H9 (cell line): ENCODE measurements around the gene AGBL3. TPM values are rescaled to one million over a fixed set of nuclear protein-coding genes. Genes with fewer than 3 reads are reported as not detected.

ENCODE experiments used
- DNase-seq: peaks from one replicate; pipeline ENCODE4 v3.0.0-alpha.2; 2017
- H2AFZ ChIP-seq: one replicate; pipeline ENCODE4 v1.6.1; 2013; ENCODE audit warnings: mild to moderate bottlenecking, low read length, control low read depth, moderate library complexity
- H2AK5ac ChIP-seq: 2 replicates; pipeline ENCODE4 v1.6.1; 2013; ENCODE audit warnings: low read length, control low read depth, mixed read lengths; ENCODE audit not compliant: insufficient read length
- H2BK120ac ChIP-seq: one replicate; pipeline ENCODE4 v1.6.1; 2013; ENCODE audit warnings: low read depth, mild to moderate bottlenecking, low read length, control low read depth, inconsistent platforms; ENCODE audit not compliant: poor library complexity, severe bottlenecking
- H2BK12ac ChIP-seq: 2 replicates; pipeline ENCODE4 v1.6.1; 2013; ENCODE audit warnings: low read length, control low read depth, mixed read lengths, low read depth; ENCODE audit not compliant: insufficient read length
- H2BK15ac ChIP-seq: 2 replicates; pipeline ENCODE4 v1.6.1; 2013; ENCODE audit warnings: low read depth, low read length, control low read depth
- H2BK20ac ChIP-seq: one replicate; pipeline ENCODE4 v1.6.1; 2013; ENCODE audit warnings: low read depth, mild to moderate bottlenecking, low read length, control low read depth, inconsistent platforms; ENCODE audit not compliant: poor library complexity, severe bottlenecking
- H2BK5ac ChIP-seq: 2 replicates; pipeline ENCODE4 v1.6.1; 2013; ENCODE audit warnings: low read length, control low read depth, mixed read lengths; ENCODE audit not compliant: insufficient read length
- H3K14ac ChIP-seq: 2 replicates; pipeline ENCODE4 v1.6.1; 2013; ENCODE audit warnings: low read length, control low read depth; ENCODE audit not compliant: insufficient read depth
- H3K18ac ChIP-seq: 2 replicates; pipeline ENCODE4 v1.6.1; 2013; ENCODE audit warnings: low read depth, mild to moderate bottlenecking, mixed read lengths, low read length, control low read depth; ENCODE audit not compliant: insufficient read length
- H3K23ac ChIP-seq: 2 replicates; pipeline ENCODE4 v1.6.1; 2013; ENCODE audit warnings: low read length, control low read depth, mixed read lengths, low read depth; ENCODE audit not compliant: insufficient read length
- H3K23me2 ChIP-seq: 2 replicates; pipeline ENCODE4 v1.6.1; 2013; ENCODE audit warnings: low read depth, mild to moderate bottlenecking, mixed read lengths, low read length, control low read depth; ENCODE audit not compliant: insufficient read length, poor library complexity, severe bottlenecking
- H3K27ac ChIP-seq: 2 replicates; pipeline ENCODE4 v1.5.1; 2013; ENCODE audit warnings: low read length, control low read depth, mixed read lengths, low read depth; ENCODE audit not compliant: insufficient read length
- H3K27me3 ChIP-seq: 2 replicates; pipeline ENCODE4 v1.6.1; 2013; ENCODE audit warnings: low read length, control low read depth, inconsistent platforms; ENCODE audit not compliant: insufficient read depth
- H3K4ac ChIP-seq: 2 replicates; pipeline ENCODE4 v1.6.1; 2013; ENCODE audit warnings: low read depth, mild to moderate bottlenecking, control low read depth, inconsistent platforms, low read length, moderate library complexity
- H3K4me1 ChIP-seq: 2 replicates; pipeline ENCODE4 v1.6.1; 2013; ENCODE audit warnings: low read length, control low read depth, inconsistent platforms; ENCODE audit not compliant: insufficient read depth
- H3K4me2 ChIP-seq: 2 replicates; pipeline ENCODE4 v1.6.1; 2013; ENCODE audit warnings: low read length, control low read depth, mixed read lengths; ENCODE audit not compliant: insufficient read length, insufficient read depth
- H3K56ac ChIP-seq: 2 replicates; pipeline ENCODE4 v1.6.1; 2013; ENCODE audit warnings: low read depth, mild to moderate bottlenecking, mixed read lengths, low read length, control low read depth; ENCODE audit not compliant: insufficient read length
- H3K79me1 ChIP-seq: 2 replicates; pipeline ENCODE4 v1.6.1; 2013; ENCODE audit warnings: low read depth, mild to moderate bottlenecking, moderate library complexity, low read length, control low read depth, inconsistent platforms; ENCODE audit not compliant: insufficient read depth, poor library complexity, severe bottlenecking
- H3K79me2 ChIP-seq: 2 replicates; pipeline ENCODE4 v1.6.1; 2013; ENCODE audit warnings: low read length, control low read depth, inconsistent platforms; ENCODE audit not compliant: insufficient read depth
- H3K9ac ChIP-seq: 2 replicates; pipeline ENCODE4 v1.6.1; 2013; ENCODE audit warnings: low read length, control low read depth, mixed read lengths; ENCODE audit not compliant: insufficient read length; ENCODE audit errors: extremely low read depth
- H3K9me3 ChIP-seq: one replicate; pipeline ENCODE4 v1.6.1; 2013; ENCODE audit warnings: low read depth, low read length, inconsistent platforms; ENCODE audit not compliant: control insufficient read depth
- H3T11ph ChIP-seq: one replicate; pipeline ENCODE4 v1.6.1; 2013; ENCODE audit warnings: mild to moderate bottlenecking, low read length, control low read depth, inconsistent platforms
- H4K20me1 ChIP-seq: one replicate; pipeline ENCODE4 v1.6.1; 2013; ENCODE audit not compliant: control insufficient read depth, insufficient read length, insufficient read depth
- H4K5ac ChIP-seq: 2 replicates; pipeline ENCODE4 v1.6.1; 2013; ENCODE audit warnings: low read depth, mild to moderate bottlenecking, mixed read lengths, low read length, control low read depth; ENCODE audit not compliant: insufficient read length
- H4K8ac ChIP-seq: replicated peaks from 2 replicates; pipeline ENCODE4 v1.6.1; 2013; ENCODE audit warnings: low read length, control low read depth, mixed read lengths, low read depth; ENCODE audit not compliant: insufficient read length
- H4K91ac ChIP-seq: 2 replicates; pipeline ENCODE4 v1.6.1; 2013; ENCODE audit warnings: low read depth, mild to moderate bottlenecking, moderate library complexity, mixed read lengths, low read length, control low read depth; ENCODE audit not compliant: insufficient read length
- H3K27ac Mint-ChIP-seq, 3 experiments: 2 replicates in 2 of 3; 3 replicates in 1 of 3; pipeline ENCODE4 v1.8.0; 2020 to 2021; ENCODE audit warnings: mixed read lengths in 3 of 3, mild to moderate bottlenecking in 1 of 3, moderate library complexity in 1 of 3
- H3K27me3 Mint-ChIP-seq: 2 replicates; pipeline ENCODE4 v1.8.0; 2021; ENCODE audit warnings: low read depth, mild to moderate bottlenecking, moderate library complexity, mixed read lengths
- H3K36me3 Mint-ChIP-seq, 3 experiments: 2 replicates in 2 of 3; 3 replicates in 1 of 3; pipeline ENCODE4 v1.8.0; 2020 to 2021; ENCODE audit warnings: low read depth in 3 of 3, mixed read lengths in 3 of 3; ENCODE audit not compliant: insufficient read depth in 1 of 3
- H3K4me1 Mint-ChIP-seq, 2 experiments: 2 replicates each; pipeline ENCODE4 v1.8.0; 2020; ENCODE audit warnings: mixed read lengths in 2 of 2
- H3K4me3 Mint-ChIP-seq, 2 experiments: 2 replicates in 1 of 2; 3 replicates in 1 of 2; pipeline ENCODE4 v1.8.0; 2020 to 2021; ENCODE audit warnings: mild to moderate bottlenecking in 2 of 2, mixed read lengths in 2 of 2, moderate library complexity in 1 of 2
- H3K9me3 Mint-ChIP-seq, 2 experiments: 2 replicates in 1 of 2; 3 replicates in 1 of 2; pipeline ENCODE4 v1.8.0; 2020; ENCODE audit warnings: mild to moderate bottlenecking in 2 of 2, mixed read lengths in 2 of 2, moderate library complexity in 1 of 2
- WGBS: extraction: QIAGEN DNeasy Blood & Tissue Kit; methylation state at CpG from one replicate; pipeline ENCODE4 v1.1.7; 2013; ENCODE audit warnings: missing lambda C conversion rate, low lambda C conversion rate, mixed read lengths; ENCODE audit not compliant: insufficient read length; ENCODE audit errors: extremely low coverage; 5-methylcytosine and 5-hydroxymethylcytosine counted together
- total RNA-seq: library from RNA; stranded (reverse); gene quantifications from 2 replicates; pipeline ENCODE4 v1.2.1, GENCODE V29; 2021
- TF ChIP-seq, protein P1 (sequence below): fragments of 200-600 bp; sonication (generic); conservative IDR thresholded peaks from 3 replicates; pipeline ENCODE4 v1.8.0; 2021; ENCODE audit warnings: antibody characterized with exemption, mild to moderate bottlenecking

The AGBL3 gene
- total RNA-seq, 1 experiment from 2014 or later: 2.4 TPM

DNA sequence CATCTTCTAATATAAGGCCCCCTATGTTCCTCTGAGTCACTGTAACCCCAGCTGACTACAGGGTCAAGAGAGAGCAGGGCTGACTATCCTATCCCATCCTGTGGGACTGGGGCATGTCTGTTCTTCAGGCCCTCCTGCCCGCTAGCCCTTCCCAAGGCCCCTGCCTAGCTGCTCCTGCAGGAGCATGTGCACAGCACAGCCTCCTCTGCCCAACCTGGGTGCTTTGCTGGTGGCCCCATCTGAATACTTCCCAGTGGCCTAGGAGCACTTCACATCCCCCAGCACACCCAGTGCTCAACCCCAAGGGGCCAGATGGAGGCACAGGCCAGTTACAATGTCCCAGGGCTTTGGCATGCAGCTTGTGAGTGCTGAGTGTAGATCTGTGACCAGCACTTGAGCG is 37.3 kb downstream of the AGBL3 start:
- H3K4me3 Mint-ChIP-seq: no peak overlapping the region
- H3K27me3 Mint-ChIP-seq: no peaks in the 10 kb centered on the region
- H3K56ac ChIP-seq: no peak overlapping the region
- H3K14ac ChIP-seq: no peak overlapping the region
- no peak overlapping the region for H2BK120ac ChIP-seq
- no peak overlapping the region for H2AFZ ChIP-seq
- H3K27ac ChIP-seq: no peak overlapping the region
- H2BK5ac ChIP-seq: no peak overlapping the region
- H2BK20ac ChIP-seq: no peak overlapping the region
- peaks cover 0 to 4% (median 0%) of the 10 kb centered on the region in 3 experiments; a peak in 2 of 7 replicates for H3K36me3 Mint-ChIP-seq
- no peak overlapping the region for H3K27ac Mint-ChIP-seq
- H3K4me2 ChIP-seq: no peak overlapping the region
- no peak overlapping the region for H4K5ac ChIP-seq
- DNase-seq: no peak
- no peak overlapping the region for H3K4ac ChIP-seq
- H3K23ac ChIP-seq: no peak overlapping the region
- H4K20me1 ChIP-seq: no peaks in the 10 kb centered on the region
- H2AK5ac ChIP-seq: no peak overlapping the region
- TF ChIP-seq, protein P1, sequence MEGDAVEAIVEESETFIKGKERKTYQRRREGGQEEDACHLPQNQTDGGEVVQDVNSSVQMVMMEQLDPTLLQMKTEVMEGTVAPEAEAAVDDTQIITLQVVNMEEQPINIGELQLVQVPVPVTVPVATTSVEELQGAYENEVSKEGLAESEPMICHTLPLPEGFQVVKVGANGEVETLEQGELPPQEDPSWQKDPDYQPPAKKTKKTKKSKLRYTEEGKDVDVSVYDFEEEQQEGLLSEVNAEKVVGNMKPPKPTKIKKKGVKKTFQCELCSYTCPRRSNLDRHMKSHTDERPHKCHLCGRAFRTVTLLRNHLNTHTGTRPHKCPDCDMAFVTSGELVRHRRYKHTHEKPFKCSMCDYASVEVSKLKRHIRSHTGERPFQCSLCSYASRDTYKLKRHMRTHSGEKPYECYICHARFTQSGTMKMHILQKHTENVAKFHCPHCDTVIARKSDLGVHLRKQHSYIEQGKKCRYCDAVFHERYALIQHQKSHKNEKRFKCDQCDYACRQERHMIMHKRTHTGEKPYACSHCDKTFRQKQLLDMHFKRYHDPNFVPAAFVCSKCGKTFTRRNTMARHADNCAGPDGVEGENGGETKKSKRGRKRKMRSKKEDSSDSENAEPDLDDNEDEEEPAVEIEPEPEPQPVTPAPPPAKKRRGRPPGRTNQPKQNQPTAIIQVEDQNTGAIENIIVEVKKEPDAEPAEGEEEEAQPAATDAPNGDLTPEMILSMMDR: no peak
- no CpG with 5 or more reads among the region's 2 CpGs for WGBS
- no peak overlapping the region for H4K91ac ChIP-seq
- H2BK12ac ChIP-seq: no peak overlapping the region
- no peaks in the 10 kb centered on the region for H3K4me1 Mint-ChIP-seq
- no peaks in the 10 kb centered on the region for H3K79me1 ChIP-seq
- no peak overlapping the region for H4K8ac ChIP-seq
- no peaks in the 10 kb centered on the region for H3K79me2 ChIP-seq
- no peaks in the 10 kb centered on the region for H3K9me3 ChIP-seq
- H3T11ph ChIP-seq: no peak overlapping the region
- no peak overlapping the region for H3K18ac ChIP-seq
- H3K9me3 Mint-ChIP-seq: peaks cover 2 to 3% of the 10 kb centered on the region in 2 experiments; a peak in 4 of 5 replicates
- H3K23me2 ChIP-seq: no peaks in the 10 kb centered on the region
- no peaks in the 10 kb centered on the region for H3K4me1 ChIP-seq
- no peak overlapping the region for H3K9ac ChIP-seq
- H3K27me3 ChIP-seq: no peaks in the 10 kb centered on the region
- H2BK15ac ChIP-seq: no peak overlapping the region
